CD14-positive monocyte (primary cell): ENCODE data around the gene NODAL. TPM values are rescaled to one million over a fixed set of nuclear protein-coding genes. Genes with fewer than 3 reads are reported as not detected.
A peak's percentile ranks its signal among the peaks of the same experiment; 100 is the strongest.

ENCODE experiments used
- DNase-seq, 3 donors: peaks; one replicate each; pipeline ENCODE4 v3.0.0-alpha.2; 2011 to 2022
- H2AFZ ChIP-seq: 2 replicates; pipeline ENCODE4 v1.6.0; 2012; ENCODE audit warnings: mild to moderate bottlenecking, low read depth, low read length, inconsistent platforms; ENCODE audit not compliant: insufficient read depth, poor library complexity, severe bottlenecking
- H3K27ac ChIP-seq, 2 donors: 1 replicate in 1 of 2; 2 replicates in 1 of 2; pipeline ENCODE4 v1.5.1; 2012 to 2013; ENCODE audit warnings: low read length in 2 of 2, control low read depth in 1 of 2, inconsistent platforms in 1 of 2, low read depth in 1 of 2, mild to moderate bottlenecking in 1 of 2
- H3K27me3 ChIP-seq, 2 donors: one replicate each; pipeline versions ENCODE4 v1.6.0 to v1.6.1; 2011 to 2013; ENCODE audit warnings: low read length in 2 of 2; ENCODE audit not compliant: control insufficient read depth in 2 of 2, insufficient read depth in 2 of 2
- H3K36me3 ChIP-seq, 2 donors: replicated peaks in 1 of 2; 1 replicate in 1 of 2; 2 replicates in 1 of 2; pipeline versions ENCODE4 v1.5.1 to v1.6.1; 2012 to 2013; ENCODE audit warnings: low read length in 2 of 2, control low read depth in 1 of 2, inconsistent platforms in 1 of 2, mild to moderate bottlenecking in 1 of 2; ENCODE audit not compliant: insufficient read depth in 2 of 2, control insufficient read depth in 1 of 2
- H3K4me1 ChIP-seq, 2 donors: 1 replicate in 1 of 2; 2 replicates in 1 of 2; pipeline versions ENCODE4 v1.5.1 to v1.6.1; 2012 to 2013; ENCODE audit warnings: low read length in 2 of 2, control low read depth in 1 of 2, inconsistent platforms in 1 of 2, mild to moderate bottlenecking in 1 of 2, moderate library complexity in 1 of 2; ENCODE audit not compliant: insufficient read depth in 2 of 2, control insufficient read depth in 1 of 2
- H3K4me2 ChIP-seq: replicated peaks from 2 replicates; pipeline ENCODE3; 2012; ENCODE audit warnings: low read length, moderate library complexity, mild to moderate bottlenecking; ENCODE audit not compliant: poor library complexity, severe bottlenecking; ENCODE audit errors: extremely low read depth
- H3K4me3 ChIP-seq, 3 experiments: fragments of 200-600 bp in 1 of 3; sonication (generic) in 1 of 3; replicated peaks in 1 of 3; 1 replicate in 2 of 3; 2 replicates in 1 of 3; pipeline ENCODE4 v1.5.1; 2011 to 2013; ENCODE audit warnings: low read length in 3 of 3, mild to moderate bottlenecking in 3 of 3, control low read depth in 2 of 3, low read depth in 2 of 3, inconsistent platforms in 1 of 3, moderate library complexity in 1 of 3
- H3K79me2 ChIP-seq: 2 replicates; pipeline ENCODE4 v1.6.0; 2012; ENCODE audit warnings: mild to moderate bottlenecking, control low read depth, inconsistent platforms, low read length, moderate library complexity; ENCODE audit not compliant: insufficient read depth
- H3K9ac ChIP-seq: 2 replicates; pipeline ENCODE4 v1.6.0; 2017; ENCODE audit warnings: low read length, mild to moderate bottlenecking; ENCODE audit not compliant: insufficient read depth, poor library complexity, severe bottlenecking
- H3K9me3 ChIP-seq, 2 donors: replicated peaks in 1 of 2; 1 replicate in 1 of 2; 2 replicates in 1 of 2; pipeline versions ENCODE4 v1.5.1 to v1.6.1; 2012 to 2013; ENCODE audit warnings: low read length in 2 of 2, control low read depth in 1 of 2; ENCODE audit not compliant: control insufficient read depth in 1 of 2, insufficient read depth in 1 of 2
- H4K20me1 ChIP-seq: 2 replicates; pipeline ENCODE4 v1.6.0; 2012; ENCODE audit warnings: mild to moderate bottlenecking, low read length, control low read depth, moderate library complexity; ENCODE audit not compliant: insufficient read depth
- H3K27ac Mint-ChIP-seq, 7 donors: one replicate each; pipeline ENCODE4 v1.8.0; 2020; ENCODE audit warnings: mild to moderate bottlenecking in 7 of 7, mixed read lengths in 7 of 7, moderate library complexity in 6 of 7, inconsistent platforms in 2 of 7
- H3K27me3 Mint-ChIP-seq, 3 donors: one replicate each; pipeline ENCODE4 v1.8.0; 2021 to 2022; ENCODE audit warnings: low read depth in 3 of 3, mild to moderate bottlenecking in 3 of 3, mixed read lengths in 3 of 3, moderate library complexity in 3 of 3, inconsistent platforms in 1 of 3
- H3K36me3 Mint-ChIP-seq, 2 donors: one replicate each; pipeline ENCODE4 v1.8.0; 2020; ENCODE audit warnings: mixed read lengths in 2 of 2, inconsistent platforms in 1 of 2, mild to moderate bottlenecking in 1 of 2
- H3K4me1 Mint-ChIP-seq: one replicate; pipeline ENCODE4 v1.8.0; 2020; ENCODE audit warnings: mild to moderate bottlenecking, mixed read lengths
- H3K4me3 Mint-ChIP-seq, 2 donors: one replicate each; pipeline ENCODE4 v1.8.0; 2020; ENCODE audit warnings: mild to moderate bottlenecking in 2 of 2, mixed read lengths in 2 of 2, moderate library complexity in 1 of 2
- H3K9me3 Mint-ChIP-seq, 7 donors: one replicate each; pipeline ENCODE4 v1.8.0; 2020 to 2022; ENCODE audit warnings: mixed read lengths in 7 of 7, mild to moderate bottlenecking in 6 of 7, moderate library complexity in 6 of 7, inconsistent platforms in 2 of 7
- CTCF ChIP-seq: fragments of 200-600 bp; IDR thresholded peaks from one replicate; pipeline ENCODE4 v1.8.0; 2022; ENCODE audit warnings: antibody characterized with exemption, mild to moderate bottlenecking
- WGBS: methylation state at CpG from one replicate; pipeline ENCODE4 v1.1.5; 2013; ENCODE audit warnings: missing lambda C conversion rate; ENCODE audit not compliant: insufficient coverage; 5-methylcytosine and 5-hydroxymethylcytosine counted together
- intact Hi-C, 2 donors: fragments of 100-400 bp; cut with micrococcal nuclease; formaldehyde crosslinking; loops; one replicate each; pipeline versions ENCODE4 v1.15.0 to v1.15.1; 2023
- polyA plus RNA-seq, 3 donors: library from polyadenylated mRNA; depleted of rRNA in 1 of 3; unstranded in 2 of 3; stranded (reverse) in 1 of 3; fragments of 300-500 nt in 2 of 3; fragments of >200 nt in 1 of 3; fragmentation: Illumina TruSeq in 2 of 3; gene quantifications; 1 replicate in 2 of 3; 2 replicates in 1 of 3; pipeline ENCODE4 v1.2.3, GENCODE V29; 2012 to 2021

Gene NODAL
- polyA plus RNA-seq, 3 donors = not detected

- H3K27ac Mint-ChIP-seq = no peak overlapping the region
- H3K9ac ChIP-seq = peak overlapping the region; percentile 4
Observed at GRCh38 chr10:70457759-70458305, 16.4 kb upstream of the NODAL start.

GRCh38 chr10:70456164-70456563, 14.7 kb upstream of the NODAL start:
- intact Hi-C loops = no loop called here
- Histone ChIP-seq H3K27me3 (peaks cover 12 to 40% of the 10 kb centered on the region in 2 donors), H3K79me2 (no peaks in the 10 kb centered on the region), H3K9ac (no peak overlapping the region), H3K9me3 (peaks cover 2 to 6% of the 10 kb centered on the region in 2 donors), H2AFZ (no peak overlapping the region), H3K27ac (no peak overlapping the region), H3K36me3 (no peaks in the 10 kb centered on the region), H3K4me1 (peaks cover 8 to 11% of the 10 kb centered on the region in 2 donors), H3K4me2 (no peak overlapping the region), H4K20me1 (no peaks in the 10 kb centered on the region), H3K4me3 (no peak overlapping the region)
- no peak for TF ChIP-seq CTCF
- H3K4me1 Mint-ChIP-seq = peaks cover 13% of the 10 kb centered on the region
- no peak for DNase-seq
- WGBS = 80% methylated on average over 1 of the region's 8 CpGs
- peaks cover 46 to 63% (median 46%) of the 10 kb centered on the region in 3 donors for H3K27me3 Mint-ChIP-seq
- H3K27ac Mint-ChIP-seq = no peak overlapping the region
- peaks cover 0 to 1% of the 10 kb centered on the region in 2 donors for H3K36me3 Mint-ChIP-seq
- peaks cover 0 to 5% (median 0%) of the 10 kb centered on the region in 7 donors for H3K9me3 Mint-ChIP-seq
- no peak overlapping the region for H3K4me3 Mint-ChIP-seq

More at GRCh38 chr10:70457759-70458305, 16.4 kb upstream of the NODAL start:
- Mint-ChIP-seq H3K27me3 (peaks cover 46 to 57% (median 46%) of the 10 kb centered on the region in 3 donors), H3K36me3 (peaks cover 0 to 1% of the 10 kb centered on the region in 2 donors), H3K4me3 (peak overlapping the region in 1 of 2 donors; percentile 80), H3K4me1 (peaks cover 13% of the 10 kb centered on the region), H3K9me3 (peaks cover 0 to 5% (median 0%) of the 10 kb centered on the region in 7 donors)
- no peaks in the 10 kb centered on the region for H4K20me1 ChIP-seq
- H3K4me3 ChIP-seq = peak overlapping the region in 1 of 3 experiments; percentile 36
- no peaks in the 10 kb centered on the region for H3K79me2 ChIP-seq
- peaks cover 2 to 6% of the 10 kb centered on the region in 2 donors for H3K9me3 ChIP-seq
- 47% methylated on average over 14 of the region's 17 CpGs for WGBS
- peaks cover 12 to 40% of the 10 kb centered on the region in 2 donors for H3K27me3 ChIP-seq
- intact Hi-C loops = no loop called here
- H3K27ac ChIP-seq = no peak overlapping the region
- peak overlapping the region; percentile 36 for H3K4me2 ChIP-seq
- peaks cover 8 to 11% of the 10 kb centered on the region in 2 donors for H3K4me1 ChIP-seq
- DNase-seq = no peak
- no peak overlapping the region for H2AFZ ChIP-seq
- no peak for TF ChIP-seq CTCF
- H3K36me3 ChIP-seq = no peaks in the 10 kb centered on the region
